GM10847 (cell line): ENCODE data around the gene RXRA.

Experiments
- POLR2A ChIP-seq: IDR thresholded peaks from 2 replicates; pipeline ENCODE4 v1.6.1; 2011; ENCODE audit not compliant: insufficient read length; ENCODE audit errors: extremely low read depth

The RXRA gene

DNA sequence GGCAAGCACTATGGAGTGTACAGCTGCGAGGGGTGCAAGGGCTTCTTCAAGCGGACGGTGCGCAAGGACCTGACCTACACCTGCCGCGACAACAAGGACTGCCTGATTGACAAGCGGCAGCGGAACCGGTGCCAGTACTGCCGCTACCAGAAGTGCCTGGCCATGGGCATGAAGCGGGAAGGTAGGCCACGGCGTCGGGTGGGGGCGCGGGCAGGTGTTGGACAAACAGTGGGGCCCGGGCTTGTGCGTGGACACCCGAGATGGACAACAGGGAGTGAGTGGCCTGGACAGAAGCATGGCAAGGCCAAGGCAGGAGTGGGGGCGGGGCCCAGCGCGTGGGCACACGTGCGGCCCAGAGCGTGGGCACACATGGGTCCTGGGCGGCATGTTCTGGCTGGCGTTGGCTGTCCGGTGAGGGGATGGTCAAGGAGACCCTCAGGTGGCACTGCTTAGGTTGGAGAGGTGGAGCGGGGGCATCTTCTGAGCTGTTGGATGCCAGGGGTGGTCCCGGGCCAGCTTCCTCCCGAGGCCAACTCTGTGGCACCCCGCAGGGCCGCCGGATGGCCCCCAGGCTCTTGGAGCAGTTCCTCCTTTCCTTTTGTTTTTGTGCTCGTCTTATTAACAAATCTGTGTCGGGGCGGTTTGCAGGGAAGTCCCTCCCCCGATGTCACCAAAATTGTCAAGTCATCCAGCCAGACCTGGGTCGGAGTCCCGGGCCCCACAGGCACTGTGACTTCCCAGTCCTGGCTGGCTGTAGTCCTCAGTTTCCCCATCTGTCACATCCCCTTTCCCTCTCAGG lies 82.9 kb downstream of the RXRA start:
- TF ChIP-seq POLR2A = no peak

DNA sequence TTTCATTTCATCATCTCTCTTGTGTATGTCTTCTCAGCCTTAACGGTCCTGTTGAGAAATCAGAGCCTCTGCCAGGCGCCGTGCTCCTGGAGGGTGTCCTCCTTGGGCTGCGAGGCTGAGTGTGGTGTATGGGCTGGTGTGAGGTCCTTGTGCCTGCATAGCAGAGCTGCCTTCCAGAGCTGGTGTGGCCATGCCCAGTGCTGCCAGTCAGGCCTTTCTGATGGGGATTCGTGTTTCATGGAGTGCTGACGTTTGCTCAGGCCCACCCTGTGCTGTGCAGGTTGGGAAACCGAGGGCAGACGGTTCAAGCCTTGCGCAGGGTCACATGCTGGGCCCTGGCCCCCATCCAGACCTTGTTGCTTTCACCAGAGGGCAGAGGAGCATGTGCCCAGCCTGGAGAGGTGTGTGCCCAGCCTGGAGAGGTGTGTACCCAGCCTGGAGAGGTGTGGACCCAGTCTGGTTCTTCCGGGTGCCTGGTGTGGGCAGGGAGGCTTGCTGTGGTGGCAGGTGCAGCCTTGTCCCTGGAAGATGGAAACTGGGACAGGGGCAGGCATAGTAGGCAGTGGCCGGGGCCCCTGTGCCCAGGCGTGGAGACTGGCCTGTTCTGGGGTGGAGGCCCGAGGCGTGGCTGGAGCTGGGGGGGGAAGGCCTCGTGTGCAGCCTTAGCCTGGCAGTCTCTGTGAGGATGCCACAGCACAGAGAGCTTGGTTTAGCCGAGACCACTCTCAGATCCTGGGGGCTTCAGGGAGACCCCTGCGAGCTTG lies 84.0 kb downstream of the RXRA start:
- TF ChIP-seq POLR2A = no peak

DNA sequence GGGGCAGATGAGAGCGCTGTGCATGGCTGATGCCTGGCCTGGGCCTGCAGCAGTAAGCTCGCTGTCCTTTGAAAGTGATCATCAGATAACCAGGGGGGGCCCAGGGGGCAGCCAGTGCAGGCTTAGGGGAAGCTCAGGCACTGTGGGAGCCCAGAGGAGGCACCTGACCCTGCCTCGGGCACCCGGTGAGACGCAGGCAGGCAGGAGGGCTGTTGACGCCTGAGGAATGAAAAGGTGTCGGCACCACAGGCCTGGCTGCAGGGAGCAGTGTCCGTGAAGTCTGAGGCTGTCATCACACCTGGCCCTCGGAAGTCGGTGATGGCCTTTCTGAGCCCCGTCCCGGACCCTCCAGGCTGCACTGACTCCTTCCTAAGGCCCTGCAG lies 84.6 kb downstream of the RXRA start:
- no peak for TF ChIP-seq POLR2A

DNA sequence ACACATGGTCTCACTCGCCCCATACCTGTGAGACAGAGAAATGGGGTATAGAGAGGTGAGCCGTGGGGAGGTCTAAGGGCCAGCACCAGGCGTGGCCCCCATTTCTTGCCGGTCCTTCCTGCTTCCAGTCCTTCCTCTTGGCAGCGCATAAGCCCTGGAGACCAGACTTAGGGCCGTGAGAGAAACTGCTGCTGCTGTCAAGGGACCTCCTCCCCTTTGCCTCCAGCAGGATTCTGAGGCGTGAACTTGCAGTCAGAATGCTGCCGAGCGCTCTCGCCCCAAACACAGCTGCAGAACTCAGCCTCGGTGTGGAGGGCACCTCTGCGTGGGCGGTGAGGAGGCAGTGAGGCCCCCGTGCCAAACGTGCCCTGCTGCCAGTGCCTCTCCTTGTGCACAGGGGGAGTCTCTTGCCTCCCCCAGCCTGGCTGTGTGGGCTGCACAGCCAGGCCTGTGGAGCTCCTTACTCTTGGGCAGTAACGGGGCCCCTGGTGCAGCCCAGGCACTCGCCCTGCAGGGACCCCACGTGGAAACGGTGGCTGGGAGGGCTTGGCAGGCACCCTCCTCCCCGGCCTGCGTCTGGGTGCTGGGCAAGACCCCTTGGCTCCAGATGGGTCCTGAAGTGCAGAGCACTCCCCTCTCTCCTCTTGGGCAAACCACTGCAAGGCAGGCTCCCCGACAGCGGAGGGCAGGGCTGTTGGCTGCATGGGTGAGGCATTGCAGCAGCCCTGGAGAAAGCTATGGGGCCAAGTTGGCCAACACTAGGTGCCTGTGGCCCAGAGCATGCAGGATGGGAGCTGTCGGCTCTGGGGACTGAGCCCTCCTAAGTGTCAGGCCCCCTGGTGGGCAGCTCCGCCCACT lies 85.4 kb downstream of the RXRA start:
- no peak for TF ChIP-seq POLR2A

DNA sequence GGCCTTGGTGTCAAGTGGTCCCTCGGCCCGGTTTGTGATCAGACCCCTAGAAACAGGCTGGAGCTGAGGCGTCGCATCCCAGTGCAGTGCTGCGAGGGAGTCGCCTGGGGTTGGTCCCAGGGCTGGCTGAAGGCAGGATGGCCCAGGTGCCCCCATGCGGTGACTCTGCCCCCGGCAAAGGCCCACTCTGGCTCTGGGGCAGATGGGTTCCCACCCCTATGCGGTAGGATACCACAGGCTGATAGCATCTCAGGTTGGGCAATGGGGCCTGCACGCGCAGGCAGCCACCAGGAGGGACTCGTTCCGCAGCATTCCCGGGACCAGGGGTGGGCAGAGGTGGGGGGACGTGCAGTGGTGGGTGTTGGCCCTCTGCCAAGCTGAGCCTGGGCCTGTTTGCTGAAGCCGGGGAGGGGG lies 86.0 kb downstream of the RXRA start:
- TF ChIP-seq POLR2A = no peak

DNA sequence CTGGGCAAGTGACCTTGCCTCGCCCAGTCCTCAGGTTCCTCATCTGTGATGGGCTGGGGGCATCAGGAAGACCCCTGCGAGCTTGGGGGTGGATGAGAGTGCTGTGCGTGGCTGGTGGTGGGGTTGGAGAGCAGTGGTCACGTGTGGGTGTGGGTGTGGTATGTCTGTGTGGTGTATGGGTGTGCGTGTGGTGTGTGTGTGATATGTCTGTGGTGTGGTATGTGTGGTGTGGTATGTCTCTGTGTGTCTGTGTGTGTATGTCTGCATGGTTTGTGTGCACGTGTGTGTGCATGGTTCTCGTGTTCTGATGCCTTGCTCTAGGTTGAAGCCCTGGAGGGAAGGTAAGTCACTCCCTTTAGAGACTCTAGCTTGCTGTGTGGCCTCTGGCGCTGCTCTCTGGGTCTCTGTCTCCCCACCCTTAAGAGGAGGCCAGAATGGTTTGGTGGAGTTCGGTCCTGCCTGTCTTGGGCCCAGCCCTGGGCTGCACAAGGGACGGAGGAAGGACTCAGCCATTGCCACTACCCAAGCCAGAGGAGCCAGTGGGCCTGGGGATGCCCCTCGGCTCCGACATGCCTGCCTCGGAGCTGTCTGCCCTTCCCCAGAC lies 87.0 kb downstream of the RXRA start:
- TF ChIP-seq POLR2A = no peak

DNA sequence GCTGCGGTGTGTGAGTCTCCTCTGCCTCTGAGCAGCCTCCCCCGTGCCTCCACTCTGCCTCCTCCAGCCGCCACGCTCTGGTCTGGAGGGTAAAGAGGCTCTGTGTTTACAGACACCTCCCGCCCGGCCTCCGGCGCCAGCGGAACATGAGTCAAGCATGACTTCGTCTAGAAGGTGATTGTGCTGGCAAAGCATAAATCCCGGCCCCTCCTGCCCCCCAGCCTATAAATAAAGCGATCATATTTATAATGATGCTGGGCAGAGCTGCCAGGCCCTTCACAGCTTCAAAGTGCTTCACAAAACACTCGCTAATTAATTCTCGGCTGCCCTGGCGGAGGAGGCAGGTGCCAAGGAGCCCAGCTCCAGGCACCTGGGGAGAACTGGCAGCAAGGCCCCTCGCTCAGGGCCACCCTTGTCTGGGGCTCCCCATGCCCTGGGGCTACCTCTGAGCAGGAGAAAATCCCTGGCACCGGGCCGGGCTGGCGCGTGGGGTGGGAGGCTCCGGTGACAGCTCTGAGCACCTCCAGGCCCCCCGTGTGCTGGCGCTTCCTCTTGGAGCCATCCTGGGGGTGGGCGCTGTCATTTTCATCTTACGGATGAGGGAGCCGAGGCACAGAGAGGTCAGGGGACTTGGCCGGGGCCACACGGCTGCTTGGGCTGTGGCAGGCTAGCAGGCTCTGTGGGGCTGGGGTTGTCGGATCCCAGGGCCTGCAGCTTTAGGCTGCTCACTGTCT lies 87.8 kb downstream of the RXRA start:
- no peak for TF ChIP-seq POLR2A

DNA sequence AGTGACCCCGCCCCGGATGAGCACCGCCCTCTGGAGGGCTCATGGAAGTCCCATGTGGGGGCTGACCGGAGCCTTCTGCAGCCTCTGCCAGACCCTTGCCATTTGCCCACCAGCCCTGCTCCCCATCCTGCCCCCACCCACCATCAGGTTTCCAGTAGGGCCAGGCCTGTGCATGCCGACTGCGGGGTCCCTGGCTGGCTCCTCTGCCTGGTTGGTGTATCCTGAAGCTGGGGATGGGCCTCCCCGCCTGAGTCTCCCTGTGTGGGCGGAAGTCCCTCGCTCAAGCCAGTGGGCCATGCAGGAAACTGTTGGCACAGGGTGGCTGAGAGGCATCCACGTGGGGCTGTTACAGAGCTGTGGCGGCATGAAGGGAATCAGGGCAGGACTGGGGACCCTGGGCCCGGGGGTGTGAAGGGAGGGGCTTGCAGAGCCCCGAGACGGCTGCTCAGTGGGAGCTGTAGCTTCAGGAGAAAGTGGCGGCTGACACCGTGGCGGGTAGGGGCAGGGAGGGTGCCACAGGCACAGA lies 88.7 kb downstream of the RXRA start:
- no peak for TF ChIP-seq POLR2A

DNA sequence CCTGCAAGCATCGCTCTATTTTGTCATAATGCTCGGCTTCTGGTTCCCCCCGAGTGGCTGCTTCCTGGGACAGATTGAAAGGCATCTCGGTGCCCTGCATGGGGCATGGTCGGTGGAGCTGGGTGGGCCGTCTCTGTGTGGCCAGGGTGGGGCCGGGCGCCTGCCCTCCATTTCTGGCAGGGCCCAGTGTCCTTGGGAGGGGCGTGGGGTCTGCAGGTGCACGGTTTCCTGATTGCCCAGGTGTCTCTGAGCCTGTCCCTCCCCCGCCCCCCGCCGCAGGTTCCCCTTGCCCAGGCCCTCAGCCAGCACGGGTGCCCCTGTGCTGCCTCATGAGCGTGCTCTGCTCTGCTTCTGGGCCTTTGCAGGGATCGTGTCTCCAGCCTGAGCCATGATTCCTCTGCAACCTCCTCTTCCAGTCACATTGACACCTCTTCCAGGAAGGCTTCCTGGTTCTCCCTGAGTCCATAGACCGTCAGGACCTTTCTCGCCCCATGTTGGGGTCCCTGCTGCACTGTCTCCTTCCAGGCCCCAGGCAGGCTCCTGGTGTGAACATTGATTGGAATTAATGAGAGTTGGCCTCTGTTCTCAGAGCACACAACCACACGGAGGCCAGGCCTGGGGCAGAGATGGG lies 90.2 kb downstream of the RXRA start:
- no peak for TF ChIP-seq POLR2A

DNA sequence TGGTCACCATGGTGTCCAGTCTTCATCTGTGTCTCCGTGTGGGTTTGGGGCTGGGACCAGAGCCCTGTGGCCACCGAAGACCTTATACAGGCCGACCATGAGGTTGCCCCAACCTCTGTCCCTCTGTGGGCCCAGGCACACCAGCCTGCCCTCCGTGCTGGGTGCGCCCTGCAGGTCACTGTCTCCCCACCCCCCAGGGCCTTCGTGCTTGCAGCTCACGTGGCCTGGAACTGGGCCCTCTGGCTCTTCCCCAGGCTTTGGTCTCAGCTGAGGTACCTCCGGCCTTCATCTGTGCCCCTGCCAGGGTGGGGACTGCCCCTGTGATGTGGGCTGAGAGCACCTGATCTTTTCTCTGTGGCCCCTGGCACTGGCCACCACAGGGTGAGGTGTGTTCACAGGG lies 92.1 kb downstream of the RXRA start:
- TF ChIP-seq POLR2A = no peak

DNA sequence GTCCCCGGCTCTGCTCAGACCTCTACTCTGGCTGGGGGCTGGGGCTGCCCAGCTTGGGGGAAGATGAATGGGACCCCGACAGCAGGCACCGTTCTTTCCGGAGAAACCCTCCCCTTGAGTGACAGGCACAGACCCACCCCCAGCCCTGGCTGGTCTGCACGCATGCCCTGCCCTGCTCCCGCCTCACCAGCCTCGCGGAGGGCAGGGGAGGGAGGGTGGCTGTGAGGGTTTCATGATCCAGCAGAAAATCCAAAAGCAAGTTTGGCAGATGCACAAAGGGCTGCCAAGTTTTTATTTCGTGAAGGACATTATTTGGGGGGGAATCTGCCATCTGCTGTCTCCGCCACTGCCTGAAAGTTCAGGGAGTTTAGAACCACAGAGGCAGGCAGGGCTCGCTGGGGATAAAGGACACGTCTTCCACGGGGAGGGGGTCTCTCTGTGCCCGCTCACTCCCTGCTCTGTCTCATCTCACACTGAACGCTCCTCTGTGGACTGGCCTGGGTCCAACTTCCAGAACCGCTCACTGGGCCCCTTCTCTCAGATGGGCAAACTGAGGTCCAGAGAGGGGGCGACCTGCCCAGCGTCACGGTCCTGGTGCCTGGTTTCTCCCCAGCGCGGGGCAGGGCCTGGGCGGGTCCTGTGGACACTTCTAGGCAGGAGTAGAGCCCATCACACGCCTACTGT lies 92.9 kb downstream of the RXRA start:
- no peak for TF ChIP-seq POLR2A

DNA sequence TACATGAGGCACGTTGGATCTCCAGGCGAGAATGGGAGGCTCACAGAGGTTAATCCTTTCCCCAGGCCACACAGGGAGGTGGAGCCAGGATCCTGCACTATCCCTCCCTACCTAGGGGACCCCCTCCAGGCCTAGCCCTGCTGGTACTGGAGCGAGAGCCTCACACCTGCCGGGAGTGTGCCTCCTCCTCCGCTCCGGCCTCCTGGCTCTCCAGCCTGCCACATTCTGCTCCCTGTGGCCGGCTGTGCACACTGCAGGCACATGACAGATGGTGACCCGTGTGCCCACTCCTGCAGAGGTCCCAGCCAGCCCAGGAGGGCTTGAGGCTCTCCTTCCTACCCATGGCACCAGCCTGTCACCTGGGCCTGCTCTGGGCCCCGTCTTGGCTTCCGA lies 93.4 kb downstream of the RXRA start:
- TF ChIP-seq POLR2A = no peak

DNA sequence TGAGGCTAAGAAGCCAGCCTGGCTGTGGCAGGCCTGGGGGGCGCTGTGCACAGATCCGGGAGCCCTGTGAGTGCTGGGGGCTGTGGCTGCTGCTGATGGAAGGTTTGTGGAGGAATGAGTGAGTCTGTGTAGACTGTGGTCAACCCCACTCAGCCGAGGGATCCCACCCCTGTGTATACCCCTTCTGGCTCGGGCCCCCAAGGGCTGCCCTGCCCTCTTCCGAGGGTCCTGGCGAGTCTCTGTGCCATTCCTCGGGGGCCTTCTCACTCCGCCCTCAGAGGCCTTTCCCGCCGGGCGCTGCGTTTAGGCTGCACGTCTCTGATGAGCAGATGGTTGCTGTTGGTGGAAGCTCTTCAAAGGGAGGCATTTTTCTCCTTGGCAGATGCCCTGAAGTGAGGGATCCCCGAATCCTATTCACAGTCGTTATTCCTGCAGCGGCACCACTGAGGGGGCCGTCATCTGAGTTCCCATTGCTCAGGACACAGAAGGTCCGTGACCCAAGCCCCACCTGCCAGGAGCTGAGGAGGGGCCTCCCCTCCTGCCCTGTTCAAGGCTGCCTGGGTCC lies 94.1 kb downstream of the RXRA start:
- no peak for TF ChIP-seq POLR2A
